GM12873 (cell line): Measurements from ENCODE around the gene SBK1.

Source experiments
- CTCF ChIP-seq: IDR thresholded peaks from 2 replicates; pipeline ENCODE4 v1.5.1; 2012; ENCODE audit warnings: low read depth, mild to moderate bottlenecking, moderate library complexity, low read length, control low read depth; ENCODE audit not compliant: insufficient read depth; ENCODE audit errors: missing control alignments

Gene SBK1

GRCh38 chr16:28283798-28284577, 8.3 kb upstream of the SBK1 start:
- no peak for TF ChIP-seq CTCF

- TF ChIP-seq CTCF, result no peak
Observed at GRCh38 chr16:28285649-28286048, 6.7 kb upstream of the SBK1 start.

GRCh38 chr16:28288114-28288513, 4.2 kb upstream of the SBK1 start:
- no peak for TF ChIP-seq CTCF

- TF ChIP-seq CTCF, result no peak
Observed at GRCh38 chr16:28289048-28289447, 3.3 kb upstream of the SBK1 start.

- no peak for TF ChIP-seq CTCF
Observed at GRCh38 chr16:28289939-28290858, 2.1 kb upstream of the SBK1 start.

GRCh38 chr16:28290859-28291254, 1.5 kb upstream of the SBK1 start:
- TF ChIP-seq CTCF, result no peak

- no peak for TF ChIP-seq CTCF
Observed at GRCh38 chr16:28292731-28293600, 641 bp downstream of the SBK1 start.
